ENCODE results near the gene THRAP3.
"Not testable (repeated sequence)": the region's sequence is repeated elsewhere in the genome, so short reads cannot be mapped to it uniquely, and the experiment has no call there.

The THRAP3 gene

GRCh38 chr1:36178471-36179219, 45.6 kb upstream of the THRAP3 start:
- POLR2A ChIA-PET (ENCODE audit: low non-redundant PET), result no interaction called here
- CTCF ChIA-PET, result interaction anchor here (1.4 kb wide), 1 partner anchor 9 kb away, joined by 3 read pairs; no protein-coding TSS in a partner anchor
- TF ChIP-seq CTCF (conservative IDR thresholded peaks at IDR 0.05; ENCODE audit: low read depth), result no peak
- H3K27ac ChIP-seq, result peak overlapping the region; percentile 67
- DNase-seq (ENCODE audit: low spot score), result no peak

DNA sequence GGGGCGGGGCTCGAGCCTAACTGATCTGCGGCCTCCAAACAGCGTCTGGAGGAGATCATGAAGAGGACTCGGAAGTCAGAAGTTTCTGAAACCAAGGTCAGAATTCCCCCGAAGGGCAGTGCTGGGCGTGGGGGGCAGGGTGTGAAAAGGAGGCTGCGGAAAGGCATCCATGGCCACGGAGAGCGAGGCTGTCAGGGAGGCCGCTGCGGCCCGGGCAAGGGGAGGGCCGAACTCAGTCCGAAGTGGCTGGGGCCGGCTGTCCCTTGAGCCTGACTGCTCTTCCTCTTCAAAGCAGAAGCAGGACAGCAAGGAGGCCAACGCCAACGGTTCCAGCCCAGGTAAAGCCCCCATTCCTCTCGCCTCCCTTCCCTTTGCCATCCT, 45.0 kb upstream of the THRAP3 start:
- ChIA-PET POLR2A (ENCODE audit: low non-redundant PET) (no interaction called here), CTCF (interaction anchor here (0.5 to 1.4 kb wide), 2 partner anchors 9 to 79 kb away, joined by 3 read pairs; no protein-coding TSS in a partner anchor)
- H3K27ac ChIP-seq, result peak overlapping the region; percentile 67
- TF ChIP-seq CTCF (conservative IDR thresholded peaks at IDR 0.05; ENCODE audit: low read depth), result no peak
- DNase-seq (ENCODE audit: low spot score), result no peak

DNA sequence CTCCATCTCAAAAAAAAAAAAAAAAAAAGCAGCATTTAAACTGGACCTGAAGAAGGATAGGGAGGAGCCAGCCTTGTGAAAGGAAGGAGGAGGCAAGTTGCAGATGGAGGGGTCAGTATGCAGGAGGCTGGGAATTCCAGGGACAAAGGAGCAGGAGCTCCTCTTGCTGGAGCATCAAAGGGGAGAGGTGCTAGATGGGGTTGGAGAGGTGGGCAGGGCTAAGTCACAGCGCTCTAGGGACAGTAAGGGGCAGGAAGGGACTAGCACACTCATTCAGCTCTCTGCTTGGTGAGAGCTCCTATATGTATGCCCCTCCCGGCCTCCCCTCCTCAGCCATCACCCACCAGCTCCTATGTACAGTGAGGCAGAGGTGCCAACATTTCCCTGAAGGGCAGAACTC, 41.5 kb upstream of the THRAP3 start:
- no peak for DNase-seq (ENCODE audit: low spot score)
- CTCF ChIA-PET, result interaction anchor here (1.3 to 2.3 kb wide), 3 partner anchors 31 to 83 kb away, joined by 3 to 11 read pairs (median 5); partner anchors contain the start of gene TRAPPC3
- peak overlapping the region; percentile 55 for H3K27ac ChIP-seq
- TF ChIP-seq CTCF (conservative IDR thresholded peaks at IDR 0.05; ENCODE audit: low read depth), result no peak
- POLR2A ChIA-PET (ENCODE audit: low non-redundant PET), result interaction anchor here (0.6 to 0.7 kb wide), 2 partner anchors 31 to 143 kb away, joined by 4 to 7 read pairs; no protein-coding TSS in a partner anchor

GRCh38 chr1:36183309-36183856, 40.9 kb upstream of the THRAP3 start:
- CTCF ChIA-PET, result interaction anchor here (1.3 to 2.3 kb wide), 3 partner anchors 32 to 83 kb away, joined by 3 to 11 read pairs (median 5); partner anchors contain the start of gene TRAPPC3
- H3K27ac ChIP-seq, result peak overlapping the region; percentile 40
- POLR2A ChIA-PET (ENCODE audit: low non-redundant PET), result interaction anchor here (0.7 kb wide), 1 partner anchor 31 kb away, joined by 4 read pairs; no protein-coding TSS in a partner anchor
- no peak for DNase-seq (ENCODE audit: low spot score)
- TF ChIP-seq CTCF (conservative IDR thresholded peaks at IDR 0.05; ENCODE audit: low read depth), result no peak

DNA sequence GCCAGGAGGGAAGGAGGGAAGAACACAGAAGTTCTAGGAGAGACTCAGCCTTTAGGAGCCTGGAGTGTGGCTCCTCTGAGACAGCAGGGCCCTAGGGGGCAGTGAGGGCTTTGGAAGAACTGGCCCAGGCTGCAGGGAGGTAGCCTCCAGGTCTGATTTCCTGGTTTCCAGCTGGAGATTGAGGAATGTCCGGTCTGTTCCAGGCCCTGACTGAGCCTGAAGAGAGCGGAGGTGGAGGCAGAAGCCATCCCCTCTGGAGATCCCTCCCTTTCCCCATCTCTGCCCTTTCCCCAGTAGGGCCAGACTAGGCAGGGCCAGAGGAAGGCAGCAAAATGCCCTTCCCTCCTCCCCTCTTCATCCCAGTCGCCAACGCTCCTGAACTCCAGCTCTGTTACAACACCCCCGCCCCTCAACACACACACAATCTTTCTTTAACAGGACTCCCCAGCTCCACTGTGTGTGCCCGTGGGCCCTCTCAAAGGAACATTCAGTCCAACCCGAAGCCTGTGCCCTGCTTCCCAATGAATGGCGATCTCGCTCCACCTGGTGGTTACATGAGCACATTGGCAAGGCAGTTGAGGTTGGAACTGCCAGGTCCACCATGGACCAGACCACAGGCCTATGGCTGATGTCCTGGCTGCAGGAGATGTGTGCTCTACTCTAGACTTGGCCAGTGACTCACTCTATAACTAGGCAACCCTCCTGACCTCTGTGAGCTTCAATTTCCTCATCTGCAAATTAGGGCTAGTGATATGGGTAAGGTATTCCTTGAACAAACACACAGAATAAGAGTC, 36.2 kb upstream of the THRAP3 start:
- CTCF ChIA-PET, result interaction anchor here (0.6 to 2.3 kb wide), 18 partner anchors 8 to 234 kb away, joined by 3 to 33 read pairs (median 4); partner anchors contain the start of genes MAP7D1, SH3D21 and TRAPPC3
- peak; percentile 84 for DNase-seq (ENCODE audit: low spot score)

DNA sequence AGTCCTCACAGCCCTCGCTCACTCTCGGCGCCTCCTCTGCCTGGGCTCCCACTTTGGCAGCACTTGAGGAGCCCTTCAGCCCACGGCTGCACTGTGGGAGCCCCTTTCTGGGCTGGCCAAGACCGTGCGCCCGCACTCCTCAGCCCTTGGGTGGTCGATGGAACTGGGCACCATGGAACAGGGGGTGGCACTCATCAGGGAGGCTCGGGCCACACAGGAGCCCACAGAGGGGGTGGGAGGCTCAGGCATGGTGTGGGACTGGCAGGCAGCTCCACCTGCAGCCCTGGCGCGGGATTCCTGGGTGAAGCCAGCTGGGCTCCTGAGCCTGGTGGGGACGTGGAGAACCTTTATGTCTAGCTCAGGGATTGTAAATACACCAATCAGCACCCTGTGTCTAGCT, 27.4 kb upstream of the THRAP3 start:
- ChIA-PET CTCF (interaction anchor here (0.5 to 1.2 kb wide), 3 partner anchors 25 to 47 kb away, joined by 3 to 4 read pairs (median 3); partner anchors contain the start of gene TRAPPC3), POLR2A (ENCODE audit: low non-redundant PET) (interaction anchor here (0.6 kb wide), 1 partner anchor 63 kb away, joined by 4 read pairs; no protein-coding TSS in a partner anchor)
- DNase-seq (ENCODE audit: low spot score); H3K27ac ChIP-seq: not testable (repeated sequence)

More for the DNA sequence above, 36.2 kb upstream of the THRAP3 start:
- POLR2A ChIA-PET (ENCODE audit: low non-redundant PET), result interaction anchor here (0.8 to 1.8 kb wide), 3 partner anchors 27 to 38 kb away, joined by 3 to 7 read pairs (median 4); no protein-coding TSS in a partner anchor
- peak overlapping the region; percentile 89 for H3K27ac ChIP-seq
- TF ChIP-seq CTCF (conservative IDR thresholded peaks at IDR 0.05; ENCODE audit: low read depth), result peak; percentile 89

Measured in RWPE1 (cell line).